GM18498 (cell line): ENCODE results near the gene CHMP3.
"Not testable (repeated sequence)": the region's sequence is repeated elsewhere in the genome, so short reads cannot be mapped to it uniquely, and the experiment has no call there.

Experiments
- ATAC-seq: cut with Tn5 transposase; IDR thresholded peaks from one replicate; pipeline ENCODE4 v1.9.1; 2021; ENCODE audit warnings: mild to moderate bottlenecking, moderate library complexity; ENCODE audit not compliant: unreplicated experiment

CHMP3 gene

GRCh38 chr2:86549963-86550725 is 13.1 kb downstream of the CHMP3 start:
- not testable (repeated sequence) for ATAC-seq

- not testable (repeated sequence) for ATAC-seq
Measured at GRCh38 chr2:86549440-86549839, 13.8 kb downstream of the CHMP3 start.

- not testable (repeated sequence) for ATAC-seq
Measured at GRCh38 chr2:86548913-86549396, 14.3 kb downstream of the CHMP3 start.

- not testable (repeated sequence) for ATAC-seq
Measured at GRCh38 chr2:86548165-86548912, 14.9 kb downstream of the CHMP3 start.

- ATAC-seq, result not testable (repeated sequence)
Measured at GRCh38 chr2:86545296-86545924, 17.8 kb downstream of the CHMP3 start.

GRCh38 chr2:86544278-86545099 is 18.8 kb downstream of the CHMP3 start:
- not testable (repeated sequence) for ATAC-seq

GRCh38 chr2:86543793-86544192 is 19.4 kb downstream of the CHMP3 start:
- no peak for ATAC-seq

- ATAC-seq, result no peak
Measured at GRCh38 chr2:86543335-86543734, 19.9 kb downstream of the CHMP3 start.

GRCh38 chr2:86542814-86543213 is 20.4 kb downstream of the CHMP3 start:
- ATAC-seq, result no peak

- ATAC-seq, result no peak
Measured at GRCh38 chr2:86541334-86541733, 21.9 kb downstream of the CHMP3 start.

- ATAC-seq, result no peak
Measured at GRCh38 chr2:86533589-86533988, 29.7 kb downstream of the CHMP3 start.

- no peak for ATAC-seq
Measured at GRCh38 chr2:86525421-86526340, 37.6 kb downstream of the CHMP3 start.

GRCh38 chr2:86523491-86523890 is 39.8 kb downstream of the CHMP3 start:
- ATAC-seq, result no peak

- no peak for ATAC-seq
Measured at GRCh38 chr2:86522711-86523110, 40.5 kb downstream of the CHMP3 start.

- no peak for ATAC-seq
Measured at GRCh38 chr2:86521922-86522321, 41.3 kb downstream of the CHMP3 start.

- no peak for ATAC-seq
Measured at GRCh38 chr2:86520153-86520552, 43.1 kb downstream of the CHMP3 start.

GRCh38 chr2:86519349-86519748 is 43.9 kb downstream of the CHMP3 start:
- ATAC-seq, result no peak

GRCh38 chr2:86518481-86518880 is 44.8 kb downstream of the CHMP3 start:
- no peak for ATAC-seq

GRCh38 chr2:86513948-86514660 is 49.1 kb downstream of the CHMP3 start:
- no peak for ATAC-seq
